Lower lobe of right lung (tissue), 2 donors: ENCODE results near the gene HLA-DMB. TPM values are rescaled to one million over a fixed set of nuclear protein-coding genes. Genes with fewer than 3 reads are reported as not detected.
A peak's percentile ranks its signal among the peaks of the same experiment; 100 is the strongest.
"Not testable (repeated sequence)": the region's sequence is repeated elsewhere in the genome, so short reads cannot be mapped to it uniquely, and the experiment has no call there.

ENCODE experiments used
- ATAC-seq, 2 donors: fragments of 200-7000 bp; cut with Tn5 transposase; one replicate each; pipeline ENCODE4 v1.9.1; 2020 to 2022; ENCODE audit warnings: mild to moderate bottlenecking in 2 of 2, moderate library complexity in 2 of 2
- DNase-seq: peaks from one replicate; pipeline ENCODE4 v3.0.0-alpha.2; 2020
- H3K27ac ChIP-seq: fragments of 200-600 bp; one replicate; pipeline ENCODE4 v1.8.0; 2022
- H3K27me3 ChIP-seq: fragments of 200-600 bp; one replicate; pipeline ENCODE4 v1.8.0; 2022; ENCODE audit warnings: low read depth
- H3K36me3 ChIP-seq: fragments of 200-600 bp; one replicate; pipeline ENCODE4 v1.8.0; 2022; ENCODE audit warnings: mild to moderate bottlenecking
- H3K4me1 ChIP-seq: fragments of 200-600 bp; one replicate; pipeline ENCODE4 v1.8.0; 2022
- H3K4me3 ChIP-seq: fragments of 200-600 bp; one replicate; pipeline ENCODE4 v1.8.0; 2022; ENCODE audit warnings: mild to moderate bottlenecking
- H3K9me3 ChIP-seq: fragments of 200-600 bp; one replicate; pipeline ENCODE4 v1.8.0; 2022
- CTCF ChIP-seq: fragments of 200-600 bp; IDR thresholded peaks from one replicate; pipeline ENCODE4 v1.8.0; 2022; ENCODE audit warnings: antibody characterized with exemption, mild to moderate bottlenecking
- intact Hi-C: fragments of 100-400 bp; cut with DNase I; formaldehyde crosslinking; loops from one replicate; pipeline ENCODE4 v1.11.0; 2022
- total RNA-seq: library from RNA; stranded (reverse); fragmentation: NEBNext Ultra II Directional; extraction: Animal tissue kit (Norgen Biotek cat#: 25700); gene quantifications from one replicate; pipeline ENCODE4 v1.2.1, GENCODE V29; 2021
- donor health status: DM: no; HTN: yes; CAD: no; lungs with severe emphysema.

The HLA-DMB gene
- total RNA-seq, 1 donor from 2014 or later: 208 TPM

GRCh38 chr6:32945953-32946352 is 5.1 kb upstream of the HLA-DMB start:
- no peak for DNase-seq
- H3K27me3 ChIP-seq: no peaks in the 10 kb centered on the region
- no peak overlapping the region for H3K27ac ChIP-seq
- peaks cover 12% of the 10 kb centered on the region for H3K36me3 ChIP-seq
- TF ChIP-seq CTCF: no peak
- intact Hi-C loops: no loop called here
- H3K9me3 ChIP-seq: no peaks in the 10 kb centered on the region
- no peak for ATAC-seq
- no peak overlapping the region for H3K4me3 ChIP-seq
- H3K4me1 ChIP-seq: peaks cover 51% of the 10 kb centered on the region

GRCh38 chr6:32945108-32945760 is 4.4 kb upstream of the HLA-DMB start:
- peak in 1 of 2 donors; percentile 16 for ATAC-seq
- no peak for DNase-seq
- Histone ChIP-seq H3K9me3 (no peaks in the 10 kb centered on the region), H3K4me1 (peaks cover 49% of the 10 kb centered on the region), H3K27ac (peak overlapping the region; percentile 54), H3K4me3 (no peak overlapping the region), H3K27me3 (no peaks in the 10 kb centered on the region), H3K36me3 (peaks cover 8% of the 10 kb centered on the region)
- intact Hi-C loops: no loop called here
- TF ChIP-seq CTCF: no peak

GRCh38 chr6:32943864-32944649 is 3.2 kb upstream of the HLA-DMB start:
- Histone ChIP-seq H3K4me1 (peaks cover 53% of the 10 kb centered on the region), H3K27ac (peak overlapping the region; percentile 54), H3K9me3 (no peaks in the 10 kb centered on the region), H3K27me3 (no peaks in the 10 kb centered on the region), H3K36me3 (no peaks in the 10 kb centered on the region), H3K4me3 (no peak overlapping the region)
- no peak for TF ChIP-seq CTCF
- intact Hi-C loops: no loop called here
- DNase-seq: peak; percentile 57
- ATAC-seq: peak; percentile 57 to 76

DNA sequence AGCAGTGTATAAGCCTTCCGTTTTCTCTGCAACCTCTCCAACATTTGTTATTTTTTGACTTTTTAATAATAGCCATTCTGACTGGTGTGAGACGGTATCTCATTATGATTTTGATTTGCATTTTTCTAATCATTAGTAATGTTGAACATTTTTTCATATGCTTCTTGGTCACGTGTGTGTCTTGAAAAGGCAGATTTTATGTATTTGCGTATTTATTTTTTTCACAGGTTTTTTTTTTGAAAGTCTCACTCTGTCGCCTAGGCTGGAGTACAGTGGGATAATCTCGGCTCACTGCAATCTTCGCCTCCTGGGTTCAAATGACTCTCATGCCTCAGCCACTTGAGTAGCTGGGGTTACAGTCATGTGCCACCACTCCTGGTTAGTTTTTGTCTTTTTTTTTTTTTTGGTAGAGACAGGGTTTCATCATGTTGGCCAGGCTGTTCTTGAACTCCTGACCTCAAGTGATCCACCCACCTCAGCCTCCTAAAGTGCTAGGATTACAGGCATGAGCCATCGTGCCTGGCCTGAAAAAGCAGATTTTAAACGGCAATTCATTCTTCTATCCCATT is 1.8 kb upstream of the HLA-DMB start:
- ATAC-seq, DNase-seq, H3K9me3 ChIP-seq, H3K36me3 ChIP-seq, intact Hi-C loops, H3K27me3 ChIP-seq, H3K4me3 ChIP-seq: not testable (repeated sequence)
- Histone ChIP-seq H3K4me1 (peaks cover 49% of the 10 kb centered on the region), H3K27ac (peak overlapping the region; percentile 93)

GRCh38 chr6:32941214-32941768 is 463 bp upstream of the HLA-DMB start:
- peak overlapping the region; percentile 56 for H3K4me3 ChIP-seq
- peak; percentile 37 to 40 for ATAC-seq
- no peaks in the 10 kb centered on the region for H3K9me3 ChIP-seq
- DNase-seq: no peak
- H3K27ac ChIP-seq: peak overlapping the region; percentile 93
- H3K36me3 ChIP-seq: peaks cover 13% of the 10 kb centered on the region
- intact Hi-C loops: no loop called here
- TF ChIP-seq CTCF: no peak
- no peaks in the 10 kb centered on the region for H3K27me3 ChIP-seq
- peaks cover 46% of the 10 kb centered on the region for H3K4me1 ChIP-seq
